Loucy (cell line): ENCODE results near the gene ABCA3.

Experiments
- H2AFZ ChIP-seq: fragments of 200-600 bp; sonication (generic); 2 replicates; pipeline ENCODE4 v1.6.0; 2016; ENCODE audit warnings: antibody characterized with exemption, mild to moderate bottlenecking, low read length, moderate library complexity
- H3F3A ChIP-seq: fragments of 200-600 bp; 2 replicates; pipeline ENCODE4 v1.6.0; 2016; ENCODE audit warnings: antibody characterized with exemption, low read depth, mild to moderate bottlenecking
- H3K27me3 ChIP-seq: fragments of 200-600 bp; sonication (generic); 2 replicates; pipeline ENCODE4 v1.6.1; 2014; ENCODE audit warnings: low read length, mild to moderate bottlenecking; ENCODE audit not compliant: insufficient read depth, poor library complexity, severe bottlenecking
- H3K36me3 ChIP-seq: fragments of 200-600 bp; sonication (generic); 2 replicates; pipeline ENCODE4 v1.6.1; 2016; ENCODE audit warnings: low read length; ENCODE audit not compliant: insufficient read depth
- H3K4me1 ChIP-seq: fragments of 200-600 bp; sonication (generic); 2 replicates; pipeline ENCODE4 v1.5.1; 2014; ENCODE audit warnings: low read length, mild to moderate bottlenecking; ENCODE audit not compliant: insufficient read depth, poor library complexity, severe bottlenecking
- H3K4me2 ChIP-seq: fragments of 200-600 bp; sonication (generic); 2 replicates; pipeline ENCODE4 v1.6.0; 2014; ENCODE audit warnings: antibody characterized with exemption, low read length, low read depth, mild to moderate bottlenecking; ENCODE audit not compliant: poor library complexity, severe bottlenecking
- H3K4me3 ChIP-seq: fragments of 200-600 bp; sonication (generic); 2 replicates; pipeline ENCODE4 v1.5.1; 2014; ENCODE audit warnings: low read length, mild to moderate bottlenecking, mixed read lengths; ENCODE audit not compliant: poor library complexity, severe bottlenecking
- H3K79me2 ChIP-seq: fragments of 200-600 bp; sonication (generic); 2 replicates; pipeline ENCODE4 v1.6.1; 2014; ENCODE audit warnings: low read length; ENCODE audit not compliant: insufficient read depth
- H3K9ac ChIP-seq: fragments of 200-600 bp; sonication (generic); 2 replicates; pipeline ENCODE4 v1.6.0; 2014; ENCODE audit warnings: mild to moderate bottlenecking, low read depth, low read length, moderate library complexity; ENCODE audit not compliant: poor library complexity, severe bottlenecking
- H3K9me2 ChIP-seq: fragments of 200-600 bp; sonication (generic); replicated peaks from 2 replicates; pipeline ENCODE4 v1.6.1; 2016; ENCODE audit warnings: low read depth, low read length, mixed read lengths
- H3K9me3 ChIP-seq: fragments of 200-600 bp; sonication (generic); 2 replicates; pipeline ENCODE4 v1.6.1; 2014; ENCODE audit warnings: mild to moderate bottlenecking, antibody characterized with exemption, low read length, low read depth; ENCODE audit not compliant: insufficient read depth
- H4K20me1 ChIP-seq: fragments of 200-600 bp; sonication (generic); 2 replicates; pipeline ENCODE4 v1.6.0; 2014; ENCODE audit warnings: antibody characterized with exemption, low read length, mild to moderate bottlenecking; ENCODE audit not compliant: insufficient read depth, poor library complexity, severe bottlenecking
- EZH2phosphoT487 ChIP-seq: fragments of 200-600 bp; IDR thresholded peaks from 2 replicates; pipeline ENCODE4 v1.6.1; 2018; ENCODE audit warnings: antibody characterized with exemption, mild to moderate bottlenecking, moderate library complexity, borderline replicate concordance
- TF ChIP-seq, protein P1 (sequence below): fragments of 200-600 bp; sonication (generic); conservative IDR thresholded peaks from 2 replicates; pipeline ENCODE4 v1.5.1; 2014; ENCODE audit warnings: mild to moderate bottlenecking, antibody characterized with exemption, low read length

The ABCA3 gene

DNA sequence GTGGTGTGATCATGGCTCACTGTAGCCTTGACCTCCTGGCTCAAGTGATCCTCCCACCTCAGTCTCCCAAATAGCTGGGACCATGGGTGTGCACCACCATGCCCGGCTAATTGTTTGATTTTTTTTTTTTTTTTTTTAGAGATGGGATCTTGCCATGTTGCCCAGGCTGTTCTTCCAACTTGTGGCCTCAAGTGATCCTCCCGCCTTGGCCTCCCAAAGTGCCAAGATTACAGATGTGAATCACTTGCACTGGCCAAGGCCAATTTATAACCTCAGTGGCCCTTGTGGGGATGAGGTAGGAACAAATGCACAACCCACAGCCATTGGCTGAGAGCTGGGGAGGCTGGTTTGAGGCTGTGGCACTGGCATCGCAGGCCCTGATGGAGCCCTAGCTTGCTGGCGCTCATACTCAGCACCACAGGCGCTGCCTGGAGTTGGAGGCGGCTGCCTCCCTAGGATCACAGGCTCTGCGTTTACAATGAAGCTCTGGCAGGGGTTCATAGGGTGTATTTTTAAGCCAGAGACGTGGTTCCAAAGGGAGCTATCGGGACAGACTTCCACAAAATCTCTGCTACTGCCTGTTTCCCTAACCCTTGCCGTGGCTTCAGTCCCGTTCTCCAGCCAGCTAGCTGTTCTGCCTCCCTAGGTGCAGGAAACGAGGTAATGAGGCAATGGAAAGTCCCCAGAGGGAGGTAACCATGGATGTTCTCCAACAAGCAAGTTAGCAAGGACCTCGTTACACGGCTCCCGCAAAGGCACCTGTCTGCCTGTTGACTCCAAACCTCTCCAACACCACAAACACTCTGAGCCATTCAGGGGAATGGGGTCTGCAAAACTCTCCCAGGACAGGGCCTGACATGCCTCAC, 2.9 kb downstream of the ABCA3 start:
- Histone ChIP-seq H3K4me2 (no peak overlapping the region), H3K9ac (no peak overlapping the region), H3K27me3 (no peaks in the 10 kb centered on the region), H3K9me2 (no peaks in the 10 kb centered on the region), H4K20me1 (no peaks in the 10 kb centered on the region), H3F3A (no peaks in the 10 kb centered on the region), H3K79me2 (no peaks in the 10 kb centered on the region), H3K36me3 (no peaks in the 10 kb centered on the region), H3K4me1 (no peaks in the 10 kb centered on the region), H3K9me3 (no peaks in the 10 kb centered on the region), H3K4me3 (no peak overlapping the region), H2AFZ (no peak overlapping the region)
- TF ChIP-seq, protein P1, sequence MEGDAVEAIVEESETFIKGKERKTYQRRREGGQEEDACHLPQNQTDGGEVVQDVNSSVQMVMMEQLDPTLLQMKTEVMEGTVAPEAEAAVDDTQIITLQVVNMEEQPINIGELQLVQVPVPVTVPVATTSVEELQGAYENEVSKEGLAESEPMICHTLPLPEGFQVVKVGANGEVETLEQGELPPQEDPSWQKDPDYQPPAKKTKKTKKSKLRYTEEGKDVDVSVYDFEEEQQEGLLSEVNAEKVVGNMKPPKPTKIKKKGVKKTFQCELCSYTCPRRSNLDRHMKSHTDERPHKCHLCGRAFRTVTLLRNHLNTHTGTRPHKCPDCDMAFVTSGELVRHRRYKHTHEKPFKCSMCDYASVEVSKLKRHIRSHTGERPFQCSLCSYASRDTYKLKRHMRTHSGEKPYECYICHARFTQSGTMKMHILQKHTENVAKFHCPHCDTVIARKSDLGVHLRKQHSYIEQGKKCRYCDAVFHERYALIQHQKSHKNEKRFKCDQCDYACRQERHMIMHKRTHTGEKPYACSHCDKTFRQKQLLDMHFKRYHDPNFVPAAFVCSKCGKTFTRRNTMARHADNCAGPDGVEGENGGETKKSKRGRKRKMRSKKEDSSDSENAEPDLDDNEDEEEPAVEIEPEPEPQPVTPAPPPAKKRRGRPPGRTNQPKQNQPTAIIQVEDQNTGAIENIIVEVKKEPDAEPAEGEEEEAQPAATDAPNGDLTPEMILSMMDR, result no peak
- TF ChIP-seq EZH2phosphoT487, result no peak

DNA sequence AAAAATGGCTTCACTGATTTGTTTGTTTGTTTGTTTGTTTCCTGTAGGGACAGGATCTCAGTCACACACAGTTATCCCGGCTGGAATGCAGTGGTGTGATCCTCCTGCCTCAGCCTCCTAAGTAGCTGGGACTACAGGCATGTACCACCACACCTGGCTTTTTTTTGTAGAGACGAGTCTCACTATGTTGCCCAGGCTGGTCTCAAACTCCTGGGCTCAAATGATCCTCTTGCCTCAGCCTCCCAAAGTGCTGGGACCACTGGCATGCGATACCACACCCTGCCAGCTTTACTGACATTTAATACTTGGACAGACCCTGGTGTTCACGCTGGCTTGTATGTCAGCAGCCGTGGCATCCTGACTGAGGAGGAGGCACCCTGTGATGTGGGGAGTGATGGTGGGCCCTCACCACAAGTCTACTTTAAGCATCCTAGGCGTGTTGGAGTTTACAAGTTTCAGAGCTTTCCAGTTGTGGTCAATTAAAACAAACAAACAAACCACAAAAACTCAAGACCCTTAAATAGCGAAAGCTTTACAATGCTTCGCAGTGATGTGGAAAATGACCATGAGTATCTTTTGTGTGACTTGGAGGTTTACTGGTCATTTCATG, 5.1 kb downstream of the ABCA3 start:
- no peaks in the 10 kb centered on the region for H3K4me1 ChIP-seq
- no peak overlapping the region for H3K4me3 ChIP-seq
- H2AFZ ChIP-seq, result no peak overlapping the region
- no peaks in the 10 kb centered on the region for H3F3A ChIP-seq
- H3K9me3 ChIP-seq, result no peaks in the 10 kb centered on the region
- no peaks in the 10 kb centered on the region for H4K20me1 ChIP-seq
- TF ChIP-seq, protein P1, result no peak
- no peak for TF ChIP-seq EZH2phosphoT487
- H3K9me2 ChIP-seq, result no peaks in the 10 kb centered on the region
- H3K9ac ChIP-seq, result no peak overlapping the region
- H3K36me3 ChIP-seq, result no peaks in the 10 kb centered on the region
- no peaks in the 10 kb centered on the region for H3K79me2 ChIP-seq
- H3K27me3 ChIP-seq, result no peaks in the 10 kb centered on the region
- no peak overlapping the region for H3K4me2 ChIP-seq

DNA sequence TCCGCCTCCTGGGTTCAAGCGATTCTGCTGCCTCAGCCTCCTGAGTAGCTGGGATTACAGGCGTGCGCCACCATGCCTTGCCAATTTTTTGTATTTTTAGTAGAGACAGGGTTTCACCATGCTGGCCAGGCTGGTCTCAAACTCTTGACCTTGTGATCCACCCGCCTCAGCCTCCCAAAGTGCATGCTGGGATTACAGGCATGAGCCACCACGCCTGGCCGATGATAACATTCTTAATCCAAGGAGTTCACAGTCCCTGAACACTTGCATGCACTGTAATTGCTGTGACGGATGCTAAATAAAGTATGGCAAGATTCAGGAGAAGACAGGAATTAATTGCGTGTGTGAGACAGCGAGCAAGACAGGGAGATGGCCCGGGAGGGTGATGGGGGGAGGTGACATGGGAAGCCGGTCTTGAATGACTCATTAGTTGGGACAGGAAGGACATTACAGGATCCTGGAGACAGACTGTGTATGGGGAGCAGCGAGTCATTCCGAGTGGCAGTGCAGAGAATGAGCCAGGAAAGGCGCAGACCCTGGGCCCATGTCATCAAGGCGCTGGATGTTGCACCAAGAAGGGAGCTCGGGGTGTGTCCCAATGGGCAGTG, 6.7 kb downstream of the ABCA3 start:
- no peak overlapping the region for H3K9ac ChIP-seq
- no peak overlapping the region for H3K4me2 ChIP-seq

More for the DNA sequence above, 6.7 kb downstream of the ABCA3 start:
- no peaks in the 10 kb centered on the region for H4K20me1 ChIP-seq
- no peak overlapping the region for H2AFZ ChIP-seq
- H3K9me2 ChIP-seq, result no peaks in the 10 kb centered on the region
- no peaks in the 10 kb centered on the region for H3K9me3 ChIP-seq
- no peaks in the 10 kb centered on the region for H3K4me1 ChIP-seq
- TF ChIP-seq, protein P1, result no peak
- no peak for TF ChIP-seq EZH2phosphoT487
- no peaks in the 10 kb centered on the region for H3F3A ChIP-seq
- no peaks in the 10 kb centered on the region for H3K79me2 ChIP-seq
- no peaks in the 10 kb centered on the region for H3K36me3 ChIP-seq
- no peak overlapping the region for H3K4me3 ChIP-seq
- no peaks in the 10 kb centered on the region for H3K27me3 ChIP-seq
